Measurements from ENCODE around the gene PIEZO1.

GRCh38 chr16:88781140-88782077, 3.6 kb downstream of the PIEZO1 start:
- TF ChIP-seq CTCF (IDR thresholded peaks at IDR 0.05): no peak
- no peak for TF ChIP-seq POLR2A (IDR thresholded peaks at IDR 0.05)

All from lower leg skin (tissue), 3 donors.